WTC11 (cell line): Measurements from ENCODE around the gene FYN. TPM values are rescaled to one million over a fixed set of nuclear protein-coding genes. Genes with fewer than 3 reads are reported as not detected.

Source experiments
- ATAC-seq: fragments of 200-7000 bp; cut with Tn5 transposase; 2 replicates; pipeline ENCODE4 v1.10.0; 2021; ENCODE audit warnings: mild to moderate bottlenecking, moderate library complexity
- CTCF ChIA-PET: fragments of 300-600 bp; sonication (Branson Sonifier 250); formaldehyde crosslinking; loops from one replicate; lab custom pipeline; 2021; ENCODE audit warnings: antibody characterized with exemption; lab: Charles Lee
- POLR2A ChIA-PET: fragments of 350-600 bp; sonication (Branson Sonifier 250); formaldehyde crosslinking; loops from one replicate; lab custom pipeline; 2021; ENCODE audit warnings: antibody characterized with exemption; lab: Charles Lee
- DNase-seq: peaks from one replicate; pipeline ENCODE4 v3.0.0; 2021; ENCODE audit warnings: low spot score
- H3K27ac Mint-ChIP-seq: 2 replicates; pipeline ENCODE4 v1.8.0; 2021; ENCODE audit warnings: mixed read lengths
- H3K27me3 Mint-ChIP-seq: 2 replicates; pipeline ENCODE4 v1.8.0; 2021; ENCODE audit warnings: low read depth, mild to moderate bottlenecking, moderate library complexity, mixed read lengths
- H3K36me3 Mint-ChIP-seq: 2 replicates; pipeline ENCODE4 v1.8.0; 2021; ENCODE audit warnings: mixed read lengths
- H3K4me1 Mint-ChIP-seq: 2 replicates; pipeline ENCODE4 v1.8.0; 2022; ENCODE audit warnings: mixed read lengths
- H3K4me3 Mint-ChIP-seq: 2 replicates; pipeline ENCODE4 v1.8.0; 2021; ENCODE audit warnings: mild to moderate bottlenecking, moderate library complexity, mixed read lengths
- H3K9me3 Mint-ChIP-seq: 2 replicates; pipeline ENCODE4 v1.8.0; 2021; ENCODE audit warnings: mixed read lengths
- ATF6 ChIP-seq: sonication (generic); formaldehyde crosslinking; IDR thresholded peaks from 2 replicates; pipeline ENCODE4 v1.8.1; 2023; ENCODE audit warnings: mild to moderate bottlenecking, missing genetic modification reagents
- E2F1 ChIP-seq: sonication (generic); formaldehyde crosslinking; IDR thresholded peaks from 2 replicates; pipeline ENCODE4 v1.8.0; 2022; ENCODE audit warnings: mild to moderate bottlenecking, missing genetic modification reagents
- GABPB1 ChIP-seq: sonication (generic); formaldehyde crosslinking; IDR thresholded peaks from 2 replicates; pipeline ENCODE4 v1.8.1; 2023; ENCODE audit warnings: mild to moderate bottlenecking, missing genetic modification reagents
- GRHL2 ChIP-seq: fragments of 250-450 bp; sonication (Bioruptor Pico); IDR thresholded peaks from 2 replicates; pipeline ENCODE4 v1.8.0; 2022; ENCODE audit warnings: mild to moderate bottlenecking, moderate library complexity; ENCODE audit not compliant: insufficient replicate concordance, severe bottlenecking
- PREB ChIP-seq: sonication (generic); formaldehyde crosslinking; IDR thresholded peaks from 2 replicates; pipeline ENCODE4 v1.8.1; 2022; ENCODE audit warnings: mild to moderate bottlenecking, missing genetic modification reagents, moderate library complexity, borderline replicate concordance
- TEAD4 ChIP-seq: sonication (generic); formaldehyde crosslinking; IDR thresholded peaks from 2 replicates; pipeline ENCODE4 v1.8.0; 2022; ENCODE audit warnings: mild to moderate bottlenecking, missing genetic modification reagents
- ZMAT4 ChIP-seq: fragments of 250-450 bp; sonication (Bioruptor Pico); IDR thresholded peaks from 2 replicates; pipeline ENCODE4 v1.9.0; 2021; ENCODE audit warnings: mild to moderate bottlenecking
- ZNF138 ChIP-seq: sonication (generic); formaldehyde crosslinking; conservative IDR thresholded peaks from 2 replicates; pipeline ENCODE4 v1.8.1; 2022; ENCODE audit warnings: mild to moderate bottlenecking, moderate library complexity, missing genetic modification reagents
- ZNF281 ChIP-seq: sonication (generic); formaldehyde crosslinking; IDR thresholded peaks from 2 replicates; pipeline ENCODE4 v1.8.0; 2023; ENCODE audit warnings: mild to moderate bottlenecking, missing genetic modification reagents
- ZNF423 ChIP-seq: fragments of 250-450 bp; sonication (Bioruptor Pico); IDR thresholded peaks from 2 replicates; pipeline ENCODE4 v2.1.2; 2022; ENCODE audit warnings: mild to moderate bottlenecking, moderate library complexity
- ZNF425 ChIP-seq: fragments of 250-450 bp; sonication (Bioruptor Pico); conservative IDR thresholded peaks from 2 replicates; pipeline ENCODE4 v1.9.0; 2021; ENCODE audit warnings: mild to moderate bottlenecking
- total RNA-seq: library from RNA; stranded (reverse); gene quantifications from 3 replicates; pipeline ENCODE4 v1.2.3, GENCODE V29; 2021

The FYN gene
- total RNA-seq, 1 experiment from 2014 or later = 63.9 TPM

- no peak for TF ChIP-seq TEAD4 (CRISPR knock-in tag)
Measured at GRCh38 chr6:111857674-111858337, 15.4 kb downstream of the FYN start (continued).

GRCh38 chr6:111855753-111856152 lies 17.5 kb downstream of the FYN start:
- Mint-ChIP-seq H3K27ac (no peak overlapping the region), H3K36me3 (no peaks in the 10 kb centered on the region)
- POLR2A ChIA-PET = no interaction called here

More at GRCh38 chr6:111855753-111856152, 17.5 kb downstream of the FYN start:
- ATAC-seq (no peak), DNase-seq (no peak)
- TF ChIP-seq ZNF138 (CRISPR knock-in tag) (no peak), ATF6 (no peak), GABPB1 (no peak), ZNF425 (CRISPR knock-in tag) (no peak), ZNF423 (CRISPR knock-in tag) (no peak), ZMAT4 (CRISPR knock-in tag) (no peak), E2F1 (CRISPR knock-in tag) (no peak), PREB (CRISPR knock-in tag) (no peak), ZNF281 (CRISPR knock-in tag) (no peak), GRHL2 (CRISPR knock-in tag) (no peak)
- no peaks in the 10 kb centered on the region for H3K27me3 Mint-ChIP-seq
- peaks cover 65% of the 10 kb centered on the region for H3K4me1 Mint-ChIP-seq
- H3K4me3 Mint-ChIP-seq = no peak overlapping the region
- no peaks in the 10 kb centered on the region for H3K9me3 Mint-ChIP-seq
- CTCF ChIA-PET = no interaction called here
